Measurements from ENCODE around the gene CPLX4.
A peak's percentile ranks its signal among the peaks of the same experiment; 100 is the strongest.

The CPLX4 gene

DNA sequence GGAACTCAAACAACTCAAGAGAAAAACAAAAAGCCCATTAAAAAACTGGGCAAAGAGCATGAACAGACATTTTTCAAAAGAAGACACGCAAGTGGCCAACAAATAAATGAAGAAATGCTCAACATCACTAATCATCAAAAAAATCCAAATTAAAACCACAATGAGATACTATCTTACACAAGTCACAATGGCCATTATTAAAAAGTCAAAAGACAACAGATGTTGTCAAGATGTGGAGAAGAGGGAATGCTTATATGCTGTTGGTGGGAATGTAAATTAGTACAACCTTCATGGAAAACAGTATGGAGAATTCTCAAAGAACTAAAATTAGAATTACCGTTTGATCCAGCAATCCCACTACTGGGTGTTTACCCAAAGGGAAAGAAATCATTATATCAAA is 25.5 kb upstream of the CPLX4 start:
- no peak for DNase-seq (ENCODE audit: insufficient read length)
- FAIRE-seq = no peak
- TF ChIP-seq TAF1 (IDR thresholded peaks at IDR 0.05; ENCODE audit: borderline replicate concordance, low read depth, low read length) (no peak), POLR2A (IDR thresholded peaks at IDR 0.05; ENCODE audit: low read depth, low read length) (no peak), POLR2AphosphoS5 (IDR thresholded peaks at IDR 0.05; ENCODE audit: low read depth, low read length) (no peak)

DNA sequence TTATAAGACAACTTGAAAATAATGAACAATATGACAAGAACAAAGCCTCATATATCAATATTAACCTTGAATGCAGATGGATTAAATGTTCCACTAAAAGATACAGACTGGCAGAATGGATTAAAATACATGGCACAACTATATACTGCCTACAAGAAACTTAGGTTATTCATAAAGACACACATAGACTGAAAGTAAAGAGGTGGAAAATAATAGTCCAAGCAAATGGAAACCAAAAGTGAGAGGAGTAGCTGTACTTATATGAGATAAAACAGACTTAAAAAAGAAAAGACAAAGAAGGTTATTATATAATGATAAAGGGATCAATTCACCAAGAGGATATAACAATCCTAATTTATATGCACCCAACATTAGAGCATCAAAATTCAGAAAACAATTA is 22.4 kb upstream of the CPLX4 start:
- FAIRE-seq (no peak), DNase-seq (ENCODE audit: insufficient read length) (no peak)
- no peak for TF ChIP-seq POLR2A (IDR thresholded peaks at IDR 0.05; ENCODE audit: low read depth, low read length)
- no peak for TF ChIP-seq TAF1 (IDR thresholded peaks at IDR 0.05; ENCODE audit: borderline replicate concordance, low read depth, low read length)
- no peak for TF ChIP-seq POLR2AphosphoS5 (IDR thresholded peaks at IDR 0.05; ENCODE audit: low read depth, low read length)

DNA sequence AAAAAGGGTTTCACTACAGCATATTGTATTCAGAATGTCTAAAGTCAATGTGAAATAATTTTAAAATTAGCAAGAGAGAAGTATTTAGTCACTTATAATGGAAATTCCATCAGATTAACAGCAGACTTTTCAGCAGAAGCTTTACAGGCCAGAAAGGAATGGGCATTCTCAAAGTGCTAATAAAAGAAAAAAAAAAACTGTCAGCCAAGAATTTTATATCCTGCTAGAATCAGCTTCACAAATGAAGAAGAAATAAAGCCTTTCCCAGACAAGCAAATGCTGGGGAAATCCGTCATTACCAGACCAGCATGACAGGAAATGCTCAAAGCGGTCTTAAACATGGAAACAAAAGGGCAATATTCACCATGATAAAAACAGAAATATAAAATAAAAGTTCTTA is 21.9 kb upstream of the CPLX4 start:
- TF ChIP-seq POLR2AphosphoS5 (IDR thresholded peaks at IDR 0.05; ENCODE audit: low read depth, low read length) (no peak), POLR2A (IDR thresholded peaks at IDR 0.05; ENCODE audit: low read depth, low read length) (no peak), TAF1 (IDR thresholded peaks at IDR 0.05; ENCODE audit: borderline replicate concordance, low read depth, low read length) (no peak)
- DNase-seq (ENCODE audit: insufficient read length) (no peak), FAIRE-seq (no peak)

DNA sequence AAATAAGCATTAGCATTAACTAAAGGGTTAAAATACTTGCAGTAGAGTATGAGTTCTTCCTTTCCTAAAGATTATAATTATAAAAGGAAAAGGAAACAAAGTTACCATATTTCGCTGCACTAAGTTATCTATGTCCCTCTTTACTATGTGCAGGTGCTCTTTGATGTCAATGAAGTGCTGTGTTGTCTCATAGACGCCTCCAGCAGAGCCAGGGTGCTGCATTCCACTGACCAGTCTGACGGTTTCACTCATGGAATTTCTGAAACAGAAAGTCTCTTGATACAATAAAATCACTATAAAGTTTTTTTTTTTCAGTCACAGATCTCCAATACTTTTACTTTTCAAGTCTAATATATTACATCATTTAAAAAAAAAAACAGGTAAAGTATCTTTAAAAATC is 14.5 kb upstream of the CPLX4 start:
- TF ChIP-seq POLR2AphosphoS5 (IDR thresholded peaks at IDR 0.05; ENCODE audit: low read depth, low read length) (no peak), TAF1 (IDR thresholded peaks at IDR 0.05; ENCODE audit: borderline replicate concordance, low read depth, low read length) (no peak), POLR2A (IDR thresholded peaks at IDR 0.05; ENCODE audit: low read depth, low read length) (no peak)
- no peak for FAIRE-seq

DNA sequence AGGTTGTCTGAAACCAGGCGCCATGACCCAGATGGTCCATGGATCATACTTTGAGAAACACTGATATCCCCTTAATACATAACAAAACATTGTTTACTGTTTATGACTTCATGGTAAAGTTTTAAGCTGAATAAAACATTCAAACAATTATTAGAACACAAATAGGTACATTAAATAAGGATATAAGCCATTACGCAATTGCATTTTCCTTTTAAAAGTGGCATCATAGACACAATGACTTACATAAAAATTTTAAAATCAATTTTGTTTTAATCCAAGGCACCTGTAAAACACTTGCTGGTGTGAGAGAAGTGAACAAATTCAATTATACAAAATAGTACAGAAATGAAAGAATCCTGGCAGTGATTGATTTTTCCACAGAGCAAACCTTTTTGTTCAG is 10.2 kb upstream of the CPLX4 start:
- TF ChIP-seq POLR2A (IDR thresholded peaks at IDR 0.05; ENCODE audit: low read depth, low read length) (no peak), POLR2AphosphoS5 (IDR thresholded peaks at IDR 0.05; ENCODE audit: low read depth, low read length) (no peak), TAF1 (IDR thresholded peaks at IDR 0.05; ENCODE audit: borderline replicate concordance, low read depth, low read length) (no peak)
- no peak for DNase-seq (ENCODE audit: insufficient read length)
- FAIRE-seq = no peak

More for the DNA sequence above, 14.5 kb upstream of the CPLX4 start:
- DNase-seq (ENCODE audit: insufficient read length) = no peak

DNA sequence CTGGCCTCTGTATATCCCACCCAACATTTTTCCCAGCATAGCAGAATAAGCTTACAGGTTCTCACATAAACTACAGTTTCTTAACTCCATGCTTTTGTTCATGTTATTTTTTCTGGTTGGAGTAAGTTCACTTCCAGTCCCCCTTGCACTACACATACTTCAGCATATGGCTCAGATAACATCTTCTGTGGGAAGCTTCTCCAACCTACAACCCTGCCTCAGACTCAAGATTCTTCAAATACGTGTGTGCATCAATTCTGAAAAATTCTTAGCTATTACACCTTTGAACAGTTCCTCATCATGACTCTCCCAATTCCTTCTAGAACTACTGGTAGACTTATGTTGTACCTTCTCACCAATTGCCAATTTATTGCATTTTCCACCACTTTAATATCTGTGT is 7.5 kb upstream of the CPLX4 start:
- peak; percentile 43; the same call in 1 of the 2 replicates for TF ChIP-seq POLR2AphosphoS5 (IDR thresholded peaks at IDR 0.05; ENCODE audit: low read depth, low read length)
- TF ChIP-seq POLR2A (IDR thresholded peaks at IDR 0.05; ENCODE audit: low read depth, low read length) = no peak
- no peak for TF ChIP-seq TAF1 (IDR thresholded peaks at IDR 0.05; ENCODE audit: borderline replicate concordance, low read depth, low read length)
- no peak for FAIRE-seq

DNA sequence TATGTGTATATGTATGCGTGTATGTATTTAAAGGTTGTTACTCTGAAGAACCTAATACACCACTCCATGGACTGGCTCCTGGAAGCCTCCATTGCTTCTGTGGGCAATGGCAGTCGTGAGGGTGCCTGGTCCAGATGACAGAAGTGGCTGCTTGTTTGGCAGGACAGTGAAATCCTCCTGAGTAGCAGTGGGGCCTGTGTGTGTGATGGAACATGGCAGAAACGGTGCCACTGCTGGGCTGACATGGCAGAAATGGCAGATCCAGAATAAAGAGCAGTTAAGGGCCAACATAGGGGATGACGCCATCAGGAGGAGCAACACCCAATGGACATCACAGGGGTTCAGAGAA is 6.1 kb upstream of the CPLX4 start:
- FAIRE-seq (no peak), DNase-seq (ENCODE audit: insufficient read length) (no peak)
- TF ChIP-seq TAF1 (IDR thresholded peaks at IDR 0.05; ENCODE audit: borderline replicate concordance, low read depth, low read length) (no peak), POLR2A (IDR thresholded peaks at IDR 0.05; ENCODE audit: low read depth, low read length) (no peak), POLR2AphosphoS5 (IDR thresholded peaks at IDR 0.05; ENCODE audit: low read depth, low read length) (no peak)

More for the DNA sequence above, 7.5 kb upstream of the CPLX4 start:
- DNase-seq (ENCODE audit: insufficient read length) = no peak

DNA sequence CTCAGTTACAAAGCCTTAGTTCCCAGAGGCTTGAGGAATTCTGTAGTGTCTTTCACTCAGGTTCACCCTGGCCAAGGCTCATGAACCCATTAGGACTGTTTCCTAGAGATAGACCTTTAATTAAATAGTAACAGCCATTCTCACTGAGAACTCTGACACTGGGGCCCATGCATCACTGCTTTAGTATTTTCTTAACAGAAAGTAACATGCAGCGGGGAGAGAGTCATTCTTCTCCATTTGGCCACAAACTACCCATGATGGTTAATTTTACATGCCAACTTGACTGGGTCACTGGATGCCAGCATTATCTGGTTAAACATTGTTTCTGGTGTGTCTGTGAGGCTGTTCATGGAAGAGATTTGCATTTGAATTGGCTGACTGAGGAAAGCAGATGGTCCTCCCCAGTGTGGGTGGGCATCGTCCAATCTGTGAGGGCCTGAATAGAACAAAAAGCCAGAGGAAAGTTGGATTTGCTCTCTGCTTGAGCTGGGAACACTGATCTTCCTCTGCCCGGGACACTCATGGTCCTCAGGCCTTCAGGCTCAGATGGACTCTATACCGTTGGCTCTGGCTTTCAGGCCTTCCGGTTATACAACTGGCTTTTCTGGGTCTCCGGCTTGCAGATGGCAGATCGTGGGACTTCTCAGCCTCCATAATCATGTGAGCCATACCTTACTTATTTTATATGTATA is 5.6 kb upstream of the CPLX4 start:
- DNase-seq (ENCODE audit: insufficient read length) = no peak
- TF ChIP-seq POLR2AphosphoS5 (IDR thresholded peaks at IDR 0.05; ENCODE audit: low read depth, low read length) (no peak), POLR2A (IDR thresholded peaks at IDR 0.05; ENCODE audit: low read depth, low read length) (0 out of 2 replicates have a peak, but pooled peaks have one; percentile 33)
- no peak for FAIRE-seq

DNA sequence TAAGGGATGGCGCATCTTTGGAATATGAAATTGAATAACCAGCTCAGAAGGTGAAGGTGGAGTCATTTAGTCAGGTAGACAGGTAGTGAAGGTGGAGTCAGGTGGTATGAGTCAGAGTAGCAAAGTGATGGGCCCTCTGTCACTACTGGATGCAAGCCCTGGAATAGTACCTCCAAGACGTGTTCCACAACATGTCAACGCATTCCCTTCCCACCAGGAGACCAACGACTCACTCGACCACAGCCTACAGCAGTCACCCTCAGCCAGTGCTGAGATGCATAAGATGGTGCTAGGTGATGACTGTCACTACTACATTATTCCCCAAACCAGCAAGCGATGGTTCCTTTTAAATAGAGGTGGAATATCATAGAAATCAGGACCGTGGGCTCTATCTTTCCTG is 6.8 kb downstream of the CPLX4 start:
- DNase-seq (ENCODE audit: insufficient read length) (no peak), FAIRE-seq (no peak)
- TF ChIP-seq TAF1 (IDR thresholded peaks at IDR 0.05; ENCODE audit: borderline replicate concordance, low read depth, low read length) (no peak), POLR2A (IDR thresholded peaks at IDR 0.05; ENCODE audit: low read depth, low read length) (no peak), POLR2AphosphoS5 (IDR thresholded peaks at IDR 0.05; ENCODE audit: low read depth, low read length) (no peak)

DNA sequence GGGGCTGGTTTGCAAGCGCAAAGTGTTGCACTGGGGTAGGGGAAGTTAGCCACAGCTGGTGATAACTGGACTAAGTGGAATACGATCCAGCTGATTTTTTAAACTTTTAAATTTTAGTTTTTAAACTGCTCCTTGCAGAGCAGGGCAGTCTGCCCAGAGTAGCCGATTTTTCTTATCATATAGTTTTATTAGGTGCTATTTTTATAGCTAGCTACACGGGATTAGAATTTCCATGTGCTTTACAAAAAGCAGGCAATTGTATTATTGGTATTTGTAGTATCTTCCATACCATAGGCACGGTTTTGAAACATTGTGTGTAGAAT is 9.6 kb downstream of the CPLX4 start:
- FAIRE-seq (no peak), DNase-seq (ENCODE audit: insufficient read length) (no peak)
- no peak for TF ChIP-seq POLR2AphosphoS5 (IDR thresholded peaks at IDR 0.05; ENCODE audit: low read depth, low read length)

DNA sequence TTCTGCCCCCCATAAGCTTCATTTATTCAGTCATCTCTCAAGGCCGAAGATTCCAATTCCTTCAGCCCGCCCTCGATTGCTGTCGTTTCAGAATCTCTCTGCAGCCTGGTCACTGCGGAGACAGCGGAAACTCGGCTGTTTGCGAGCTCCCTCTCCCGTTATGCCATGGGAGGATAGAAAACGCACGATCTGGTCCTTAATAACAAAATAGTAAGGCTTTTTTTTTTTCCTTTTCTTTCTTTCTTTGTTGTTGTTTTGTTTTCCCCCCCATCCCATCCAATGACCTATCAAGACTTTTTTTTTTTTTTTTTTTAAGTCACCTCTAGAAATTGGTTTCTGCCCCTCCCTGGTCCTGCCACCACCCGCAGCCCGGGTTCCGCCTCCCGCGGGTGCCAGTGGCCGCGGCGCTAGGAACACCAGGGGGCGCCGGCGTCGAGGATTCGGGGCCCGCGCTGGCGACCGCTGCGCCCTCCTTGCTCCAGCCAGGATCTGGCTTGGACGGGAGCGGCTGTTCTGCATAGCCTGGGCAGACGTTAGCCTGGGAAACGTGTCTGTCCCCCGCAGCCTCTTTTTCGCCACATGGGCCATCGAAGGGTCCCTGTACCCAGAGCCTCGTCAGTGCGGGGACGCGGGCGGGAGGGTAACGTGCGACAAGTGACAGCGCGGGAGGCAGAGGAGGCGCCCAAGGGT is 10.1 kb downstream of the CPLX4 start:
- DNase-seq (ENCODE audit: insufficient read length) = peak; percentile 62
- peak; percentile 70 for FAIRE-seq
- TF ChIP-seq POLR2AphosphoS5 (IDR thresholded peaks at IDR 0.05; ENCODE audit: low read depth, low read length) = no peak
- TF ChIP-seq TAF1 (IDR thresholded peaks at IDR 0.05; ENCODE audit: borderline replicate concordance, low read depth, low read length) = no peak
- no peak for TF ChIP-seq POLR2A (IDR thresholded peaks at IDR 0.05; ENCODE audit: low read depth, low read length)

DNA sequence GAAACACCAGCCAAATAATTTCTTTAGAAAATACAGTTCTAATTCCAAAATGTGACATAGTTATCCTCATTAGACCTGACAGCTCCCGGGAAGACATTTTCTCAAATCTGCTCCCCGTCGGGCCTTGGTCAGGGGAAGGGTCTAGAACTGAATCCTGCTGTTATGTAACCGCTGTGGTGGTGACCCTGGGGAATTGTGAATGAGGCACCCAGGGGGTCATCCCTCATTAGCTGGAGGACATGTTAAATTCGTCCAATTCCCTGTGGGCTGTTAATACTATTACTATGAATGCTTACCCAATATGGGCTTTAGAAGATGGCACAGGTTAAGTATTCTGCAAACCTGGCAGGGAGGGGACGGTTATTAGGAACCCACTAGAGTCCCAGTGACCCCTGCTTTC is 11.8 kb downstream of the CPLX4 start:
- TF ChIP-seq POLR2AphosphoS5 (IDR thresholded peaks at IDR 0.05; ENCODE audit: low read depth, low read length) = no peak
- TF ChIP-seq TAF1 (IDR thresholded peaks at IDR 0.05; ENCODE audit: borderline replicate concordance, low read depth, low read length) = no peak
- TF ChIP-seq POLR2A (IDR thresholded peaks at IDR 0.05; ENCODE audit: low read depth, low read length) = no peak
- no peak for FAIRE-seq
- no peak for DNase-seq (ENCODE audit: insufficient read length)

All from GM12892 (cell line).